Neural progenitor cell (in vitro differentiated cells): Measurements from ENCODE around the gene MAGI1.

Source experiments
- EZH2 ChIP-seq: fragments of 200-600 bp; sonication (generic); IDR thresholded peaks from 2 replicates; pipeline ENCODE4 v1.6.1; 2017; ENCODE audit warnings: antibody characterized with exemption, mild to moderate bottlenecking, moderate library complexity
- TF ChIP-seq, protein P1 (sequence below): fragments of 200-600 bp; sonication (generic); IDR thresholded peaks from 2 replicates; pipeline ENCODE4 v1.5.1; 2017; ENCODE audit warnings: antibody characterized with exemption, mild to moderate bottlenecking

DNA sequence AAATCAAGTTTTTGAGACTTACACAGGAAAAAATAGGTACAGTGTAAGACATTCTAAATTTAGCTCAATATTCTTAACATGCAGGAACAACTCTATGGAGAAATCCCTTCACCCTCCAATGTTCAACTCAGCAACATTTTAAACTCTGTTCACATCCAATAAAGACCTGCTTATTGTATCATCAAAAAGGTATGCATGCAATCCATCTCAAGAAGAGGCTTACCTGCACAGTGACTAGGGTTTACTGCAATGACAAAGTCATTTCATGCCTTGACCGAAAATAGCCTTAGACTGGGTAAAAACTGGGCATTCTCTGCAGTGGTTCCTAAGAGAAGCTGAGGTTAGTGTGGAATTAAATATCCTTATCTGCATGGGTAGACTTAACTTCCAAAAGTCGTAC, 80.5 kb downstream of the MAGI1 start:
- TF ChIP-seq, protein P1, sequence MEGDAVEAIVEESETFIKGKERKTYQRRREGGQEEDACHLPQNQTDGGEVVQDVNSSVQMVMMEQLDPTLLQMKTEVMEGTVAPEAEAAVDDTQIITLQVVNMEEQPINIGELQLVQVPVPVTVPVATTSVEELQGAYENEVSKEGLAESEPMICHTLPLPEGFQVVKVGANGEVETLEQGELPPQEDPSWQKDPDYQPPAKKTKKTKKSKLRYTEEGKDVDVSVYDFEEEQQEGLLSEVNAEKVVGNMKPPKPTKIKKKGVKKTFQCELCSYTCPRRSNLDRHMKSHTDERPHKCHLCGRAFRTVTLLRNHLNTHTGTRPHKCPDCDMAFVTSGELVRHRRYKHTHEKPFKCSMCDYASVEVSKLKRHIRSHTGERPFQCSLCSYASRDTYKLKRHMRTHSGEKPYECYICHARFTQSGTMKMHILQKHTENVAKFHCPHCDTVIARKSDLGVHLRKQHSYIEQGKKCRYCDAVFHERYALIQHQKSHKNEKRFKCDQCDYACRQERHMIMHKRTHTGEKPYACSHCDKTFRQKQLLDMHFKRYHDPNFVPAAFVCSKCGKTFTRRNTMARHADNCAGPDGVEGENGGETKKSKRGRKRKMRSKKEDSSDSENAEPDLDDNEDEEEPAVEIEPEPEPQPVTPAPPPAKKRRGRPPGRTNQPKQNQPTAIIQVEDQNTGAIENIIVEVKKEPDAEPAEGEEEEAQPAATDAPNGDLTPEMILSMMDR = no peak
- no peak for TF ChIP-seq EZH2
